Glomerular endothelial cell (primary cell): ENCODE data around the gene FAM241A. TPM values are rescaled to one million over a fixed set of nuclear protein-coding genes. Genes with fewer than 3 reads are reported as not detected.
"Not testable (repeated sequence)": the region's sequence is repeated elsewhere in the genome, so short reads cannot be mapped to it uniquely, and the experiment has no call there.

Source experiments
- DNase-seq: peaks from one replicate; pipeline ENCODE4 v3.0.0-alpha.2; 2011; ENCODE audit warnings: low read depth, low spot score; ENCODE audit errors: extremely low read depth
- total RNA-seq: library from RNA; depleted of rRNA; stranded (reverse); fragments of >200 nt; gene quantifications from 2 replicates; pipeline ENCODE4 v1.2.3, GENCODE V29; 2015

FAM241A gene
- total RNA-seq, 1 donor from 2014 or later: 14.6 TPM

DNA sequence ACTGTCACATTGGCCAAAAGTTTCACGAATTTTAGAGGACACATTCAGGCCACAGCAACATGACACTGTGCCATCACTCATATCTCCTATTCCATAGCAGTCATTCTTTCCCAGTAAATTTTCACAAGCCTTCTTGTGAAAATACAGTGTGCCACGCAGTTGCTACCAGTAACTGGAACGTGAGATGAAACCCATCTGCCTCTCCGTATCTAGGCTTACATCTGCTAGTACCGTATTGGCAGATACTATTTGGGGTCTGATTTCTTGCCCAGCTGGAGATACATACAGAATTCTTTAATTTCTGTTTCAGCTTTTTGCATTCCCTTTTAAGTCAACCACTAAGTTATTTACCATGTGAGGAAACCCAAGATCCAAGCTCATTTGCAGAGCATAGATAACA is 8.7 kb upstream of the FAM241A start:
- DNase-seq: no peak

DNA sequence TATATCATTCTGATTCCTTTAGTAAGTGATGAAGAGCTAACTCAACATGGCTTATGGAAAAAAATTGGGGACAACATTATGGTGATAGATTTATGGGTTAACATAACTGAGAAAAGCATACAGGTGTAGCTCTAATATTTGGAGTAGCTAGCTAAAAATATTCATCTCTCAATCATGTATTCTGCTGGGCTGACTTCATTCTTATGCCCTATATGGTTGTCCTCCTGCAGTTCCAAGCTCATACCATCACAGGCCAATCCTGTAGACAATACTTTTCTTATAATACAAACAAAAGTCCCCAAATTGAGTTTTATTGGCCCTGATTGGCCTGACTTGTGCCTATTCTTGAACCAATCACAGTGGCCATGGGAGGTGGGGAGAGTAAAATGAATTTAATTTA is 6.7 kb upstream of the FAM241A start:
- no peak for DNase-seq

DNA sequence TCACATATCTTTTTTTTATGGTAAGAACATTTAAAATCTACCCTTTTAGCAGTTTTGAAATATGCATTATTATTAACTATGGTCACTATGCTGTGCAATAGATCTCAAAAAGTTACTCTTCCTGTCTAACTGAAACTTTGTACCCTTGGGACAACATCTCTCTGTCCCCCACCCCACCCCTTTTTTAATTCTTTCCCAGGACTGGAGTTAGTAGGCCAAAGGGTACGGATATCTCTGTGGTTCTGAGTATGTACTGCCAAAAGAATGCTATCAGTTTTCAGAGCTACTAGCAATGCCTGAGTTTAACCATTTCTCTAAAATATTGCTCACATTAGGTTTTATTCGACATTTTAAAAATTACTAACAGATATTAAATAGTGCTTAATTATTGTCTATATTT is 4.7 kb upstream of the FAM241A start:
- no peak for DNase-seq

DNA sequence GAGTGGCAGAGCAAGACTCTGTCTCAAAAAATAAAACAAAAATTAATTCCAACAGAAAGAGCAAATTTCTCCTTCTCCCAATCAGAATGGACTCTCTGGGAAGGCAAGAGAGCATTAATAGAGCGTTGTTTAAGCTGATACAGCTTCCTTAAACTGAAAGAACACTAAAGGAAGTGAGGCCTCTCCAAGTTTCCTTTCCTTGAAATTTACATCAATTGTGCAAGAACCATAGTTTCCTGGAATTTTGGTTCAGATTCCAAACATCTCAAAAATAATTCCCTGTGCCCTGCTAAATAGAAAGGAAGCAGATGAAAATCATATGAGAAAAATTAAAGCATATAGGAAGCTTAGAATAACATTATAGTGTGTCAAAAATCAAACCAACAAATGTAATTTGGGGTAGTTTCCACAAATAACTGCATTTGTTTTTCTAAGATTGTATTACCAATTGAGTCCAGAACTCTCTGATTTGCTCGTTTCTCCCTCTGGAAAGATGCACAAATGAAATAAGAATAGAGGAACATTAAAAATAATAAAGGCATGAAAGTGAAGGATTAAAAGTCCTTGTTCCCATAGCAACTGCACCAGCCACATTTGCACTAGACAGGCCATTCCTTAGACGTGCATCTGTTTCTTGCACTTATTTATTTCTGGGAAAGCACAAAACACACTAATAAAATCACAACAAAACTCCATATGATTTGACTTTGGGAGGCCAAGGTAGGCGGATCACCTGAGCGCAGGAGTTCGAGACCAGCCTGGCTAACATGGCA is 3.7 kb upstream of the FAM241A start:
- DNase-seq: no peak

DNA sequence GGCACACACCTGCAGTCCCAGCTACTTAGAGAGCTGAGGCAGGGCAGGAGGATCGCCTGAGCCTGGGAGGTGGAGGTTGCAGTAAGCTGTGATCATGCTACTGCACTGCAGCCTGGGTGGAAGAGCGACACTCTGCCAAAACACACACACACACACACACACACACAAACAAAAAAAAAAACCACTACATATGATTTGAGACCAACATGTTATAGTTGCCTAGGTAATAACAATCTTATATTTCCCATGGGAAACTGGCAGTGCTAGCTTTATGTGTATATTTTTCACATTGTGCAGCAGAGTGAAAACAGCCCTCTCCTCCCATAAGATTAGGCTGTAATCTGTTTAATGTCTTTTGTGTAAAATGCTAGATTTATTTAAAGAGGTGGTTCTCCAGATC is 3.1 kb upstream of the FAM241A start:
- DNase-seq: no peak

DNA sequence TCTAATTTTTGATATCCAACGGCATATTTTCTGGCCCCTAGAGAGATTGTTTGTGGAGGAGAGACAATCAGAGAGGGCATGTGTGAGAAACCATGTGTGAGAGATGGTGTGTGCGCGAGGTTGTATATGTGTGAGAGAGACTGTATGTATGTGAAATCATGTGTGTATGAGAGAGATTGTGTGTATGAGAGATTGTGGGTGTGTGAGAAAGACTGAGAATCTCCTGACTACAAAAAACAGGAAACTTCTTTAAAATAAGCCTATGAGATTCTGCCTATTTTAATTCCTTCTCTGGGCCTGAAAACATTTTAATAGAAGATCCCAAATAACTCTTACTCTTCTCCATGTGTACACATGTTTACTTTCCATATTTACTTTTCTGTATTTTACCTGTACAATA is 1.5 kb upstream of the FAM241A start:
- no peak for DNase-seq

DNA sequence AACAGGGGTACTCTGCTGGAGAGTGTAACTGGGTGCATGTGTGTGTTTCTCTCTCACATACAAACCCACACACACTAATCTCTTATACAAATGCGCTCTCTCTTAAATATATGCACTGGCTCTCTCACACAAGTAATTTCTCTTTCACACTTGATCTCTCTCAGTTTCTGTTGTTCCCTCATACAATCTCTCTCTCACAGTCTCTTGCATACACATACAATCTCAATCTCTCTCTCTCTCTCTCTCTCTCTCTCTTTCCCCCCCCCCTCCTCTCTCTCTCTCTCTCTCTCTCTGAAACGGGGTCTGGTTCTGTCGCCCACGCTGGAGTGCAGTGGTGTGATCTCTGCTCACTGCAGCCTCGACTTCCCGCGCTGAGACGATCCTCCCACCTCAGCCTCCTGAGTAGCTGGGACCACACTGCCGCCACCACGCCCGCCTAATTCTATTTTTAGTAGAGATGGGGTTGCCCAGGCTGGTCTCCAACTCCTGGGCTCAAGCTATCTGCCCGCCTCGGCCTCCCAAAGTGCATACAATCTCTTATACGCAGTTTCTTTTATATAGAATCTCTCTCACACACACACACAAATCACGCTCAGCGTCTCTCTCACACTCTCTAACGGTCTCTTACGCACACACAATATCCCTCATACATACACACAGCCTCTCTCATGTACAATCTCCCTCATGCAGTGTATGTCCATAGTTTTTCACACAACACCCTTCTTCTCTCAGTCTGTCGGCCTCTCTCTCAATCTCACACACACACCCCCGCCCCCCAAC is 518 bp upstream of the FAM241A start:
- no peak for DNase-seq

DNA sequence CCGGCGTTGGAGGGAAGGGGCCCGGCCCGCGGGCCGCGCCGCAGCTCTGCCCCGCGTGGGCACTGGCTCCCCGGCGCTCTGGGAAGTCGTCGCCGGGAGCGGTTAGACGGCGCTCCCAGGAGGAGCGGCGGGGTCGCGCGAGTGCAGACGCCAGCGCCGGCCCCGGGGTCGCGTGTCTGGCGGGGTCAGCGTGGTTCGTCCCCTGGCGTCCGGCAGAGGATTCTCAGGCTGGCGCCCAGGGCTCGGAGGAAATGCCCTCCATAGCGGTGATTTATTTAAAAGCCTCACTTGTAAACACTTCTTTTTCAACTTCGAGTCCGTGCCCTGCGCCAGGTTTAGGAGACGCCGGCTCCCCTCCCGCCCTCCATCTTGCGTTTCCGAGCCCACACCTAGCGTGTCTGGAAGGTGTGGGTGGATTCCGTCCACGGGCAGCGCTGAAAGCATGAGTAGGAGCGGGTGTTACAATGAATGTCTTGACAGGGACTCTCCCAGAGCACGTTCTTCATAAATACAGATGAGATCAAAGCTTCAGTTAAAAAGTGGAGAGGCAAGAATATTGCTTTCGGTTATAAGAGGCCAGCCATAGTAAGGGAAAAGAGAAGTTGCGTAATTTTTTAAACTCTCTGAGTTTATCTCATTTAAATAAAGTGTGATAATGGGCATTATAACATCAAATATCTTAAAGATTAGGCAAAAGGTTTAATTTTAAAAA is 692 bp downstream of the FAM241A start:
- no peak for DNase-seq

DNA sequence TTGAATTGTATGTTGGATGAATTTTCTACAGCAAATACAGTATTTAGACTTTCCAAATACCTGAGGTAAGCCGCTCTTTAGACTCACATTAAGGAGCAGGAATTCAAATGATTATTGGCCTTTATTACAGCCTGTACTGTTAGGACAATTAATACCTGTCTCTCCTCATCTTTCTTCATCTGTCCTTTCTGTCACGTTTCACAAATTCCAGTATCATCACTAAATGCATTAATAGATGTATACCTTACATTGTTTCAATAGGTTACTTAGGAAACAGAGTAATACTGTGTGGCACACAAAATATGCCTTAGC is 1.2 kb downstream of the FAM241A start:
- no peak for DNase-seq

DNA sequence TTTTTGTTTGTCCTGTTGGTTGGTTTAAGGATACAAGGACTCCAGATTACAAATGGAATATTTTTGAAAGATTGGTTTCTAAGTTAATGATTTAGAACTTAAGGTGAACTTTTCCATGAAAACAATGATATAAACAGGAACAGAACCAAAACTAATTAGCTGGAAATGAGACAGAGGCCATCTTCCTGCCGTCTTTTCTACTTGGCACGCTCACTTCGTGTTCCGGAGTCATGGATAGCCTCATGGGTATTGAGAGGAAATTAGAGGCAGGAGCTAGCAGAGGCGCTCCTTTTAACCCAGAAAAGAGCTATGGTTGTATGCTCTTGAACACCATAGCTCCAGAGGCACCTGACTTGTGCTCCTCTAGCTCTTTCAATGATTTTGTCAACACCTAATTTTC is 2.4 kb downstream of the FAM241A start:
- DNase-seq: no peak

DNA sequence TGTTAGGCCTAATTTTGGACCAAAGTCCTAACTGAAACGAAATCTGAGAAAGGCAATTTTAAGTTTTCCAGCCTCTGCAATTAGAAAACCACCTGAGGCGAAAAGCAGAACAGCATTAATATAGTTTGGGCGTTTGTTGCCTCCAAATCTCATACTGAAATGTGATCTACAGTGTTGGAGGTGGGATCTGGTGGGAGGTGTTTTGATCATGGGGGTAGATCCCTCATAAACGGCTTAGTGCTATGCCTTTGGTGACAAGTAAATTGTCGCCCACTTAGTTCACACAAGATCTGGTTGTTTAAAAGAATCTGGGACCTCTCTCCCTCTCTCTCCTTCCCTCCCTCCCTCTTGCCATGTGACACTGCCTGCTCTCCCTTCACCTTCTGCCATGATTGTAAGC is 5.7 kb downstream of the FAM241A start:
- no peak for DNase-seq

DNA sequence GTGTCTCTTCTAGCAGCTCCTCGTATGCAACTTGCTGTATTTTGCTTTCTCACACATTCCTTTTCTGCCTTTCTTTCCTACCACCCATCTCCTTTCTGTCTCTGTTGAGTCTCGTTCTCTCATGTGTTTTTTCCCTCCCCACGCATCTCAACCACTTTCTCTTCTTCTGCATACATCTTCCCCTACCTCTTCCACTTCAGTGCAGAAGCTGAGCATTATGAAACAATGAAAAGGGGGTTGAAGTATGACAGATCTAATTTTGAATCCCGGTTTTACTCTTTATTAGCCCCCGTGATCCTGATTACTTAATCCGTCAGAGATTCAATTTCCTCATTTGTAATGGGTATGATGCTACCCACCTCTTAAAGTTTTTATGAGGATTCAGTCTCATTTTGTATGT is 7.3 kb downstream of the FAM241A start:
- no peak for DNase-seq

DNA sequence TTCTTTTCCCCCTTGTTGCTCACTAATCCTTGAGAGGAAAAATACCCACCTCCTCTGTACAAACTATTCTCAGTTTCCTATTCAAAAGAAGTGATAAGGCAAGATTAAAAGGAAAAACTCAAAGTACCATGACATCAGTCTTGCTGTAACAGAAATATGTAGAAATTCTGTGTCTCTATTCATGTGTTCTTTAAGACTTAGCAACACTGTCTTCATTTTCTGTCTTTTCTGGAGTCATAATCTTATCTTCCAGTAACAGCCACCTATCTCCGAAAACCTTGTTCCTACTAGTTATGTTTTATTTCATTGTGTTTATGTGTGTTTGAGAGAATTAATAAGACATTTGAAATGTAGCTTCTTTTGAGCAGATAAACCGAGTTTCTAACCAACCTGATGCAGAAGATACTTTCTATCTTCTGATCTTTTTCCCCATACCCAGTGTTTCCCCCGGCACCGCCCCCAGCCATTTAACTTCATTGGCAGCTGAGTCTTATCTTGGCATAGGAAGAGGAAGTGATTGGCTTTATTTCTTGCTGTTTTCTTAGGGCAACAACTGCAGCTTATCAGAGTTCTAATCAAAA is 8.0 kb downstream of the FAM241A start:
- DNase-seq: no peak

DNA sequence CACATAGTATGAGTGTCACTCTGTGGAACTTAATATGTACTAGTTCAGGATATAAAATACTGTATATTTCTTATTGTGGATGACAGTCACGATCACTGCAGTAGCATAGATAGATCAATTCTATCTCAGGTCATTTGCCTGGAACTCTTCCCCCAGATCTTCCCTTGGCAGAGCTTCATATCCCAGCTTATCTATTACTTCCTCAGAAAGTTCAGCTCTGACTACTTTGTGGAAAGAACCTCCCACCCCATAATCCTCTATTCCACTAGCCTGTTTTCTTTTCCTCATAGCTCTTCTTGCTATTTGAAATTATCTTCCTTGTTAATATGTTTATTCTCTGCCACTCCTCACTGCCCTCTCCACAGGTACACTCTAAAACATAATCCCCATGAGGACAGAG is 10.9 kb downstream of the FAM241A start:
- DNase-seq: no peak

DNA sequence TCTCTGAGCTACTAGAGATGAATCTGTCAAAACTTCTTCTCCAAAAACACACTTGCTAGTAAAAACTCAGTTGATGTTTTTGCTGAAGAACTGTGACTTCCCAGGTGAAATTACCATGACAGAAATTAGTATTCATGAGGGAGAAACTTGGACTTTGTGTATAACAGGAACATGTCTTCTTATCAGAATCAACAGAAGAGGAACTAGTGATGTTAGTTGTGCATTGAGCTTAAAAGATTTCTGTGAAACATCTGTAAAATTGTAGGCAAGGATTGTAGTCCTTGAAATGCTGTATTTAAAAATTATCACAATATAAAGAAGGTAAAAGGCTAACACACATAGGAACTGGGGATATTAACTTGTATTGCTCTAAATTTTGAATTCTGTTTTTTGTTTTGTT is 11.3 kb downstream of the FAM241A start:
- no peak for DNase-seq

DNA sequence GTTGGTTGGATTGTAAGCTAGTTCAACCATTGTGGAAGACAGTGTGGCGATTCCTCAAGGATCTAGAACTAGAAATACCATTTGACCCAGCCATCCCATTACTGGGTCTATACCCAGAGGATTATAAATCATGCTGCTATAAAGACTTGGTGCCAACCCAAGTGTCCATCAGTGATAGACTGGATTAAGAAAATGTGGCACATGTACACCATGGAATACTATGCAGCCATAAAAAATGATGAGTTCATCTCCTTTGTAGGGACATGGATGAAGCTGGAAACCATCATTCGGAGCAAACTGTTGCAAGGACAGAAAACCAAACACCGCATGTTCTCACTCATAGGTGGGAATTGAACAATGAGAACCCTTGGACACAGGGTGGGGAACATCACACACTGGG is 18.5 kb downstream of the FAM241A start:
- not testable (repeated sequence) for DNase-seq

DNA sequence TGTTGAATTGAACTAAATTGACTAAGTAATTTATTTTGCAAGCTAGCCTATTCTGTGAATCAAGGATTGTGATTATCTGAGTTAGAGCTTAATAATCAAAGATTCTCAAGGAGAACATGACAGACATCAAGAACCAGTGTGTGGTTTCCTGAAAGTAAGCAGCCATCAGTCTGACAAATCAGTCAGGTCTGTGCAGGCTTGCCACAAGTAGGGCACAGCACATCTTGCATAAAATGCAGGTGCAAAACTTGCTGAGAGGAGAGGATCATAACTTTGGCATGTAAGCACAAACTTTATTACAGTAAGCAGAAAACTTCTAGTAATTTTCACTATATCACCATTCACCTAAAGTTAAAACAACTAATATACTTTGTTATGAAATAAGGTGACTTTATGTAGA is 22.5 kb downstream of the FAM241A start:
- DNase-seq: no peak

DNA sequence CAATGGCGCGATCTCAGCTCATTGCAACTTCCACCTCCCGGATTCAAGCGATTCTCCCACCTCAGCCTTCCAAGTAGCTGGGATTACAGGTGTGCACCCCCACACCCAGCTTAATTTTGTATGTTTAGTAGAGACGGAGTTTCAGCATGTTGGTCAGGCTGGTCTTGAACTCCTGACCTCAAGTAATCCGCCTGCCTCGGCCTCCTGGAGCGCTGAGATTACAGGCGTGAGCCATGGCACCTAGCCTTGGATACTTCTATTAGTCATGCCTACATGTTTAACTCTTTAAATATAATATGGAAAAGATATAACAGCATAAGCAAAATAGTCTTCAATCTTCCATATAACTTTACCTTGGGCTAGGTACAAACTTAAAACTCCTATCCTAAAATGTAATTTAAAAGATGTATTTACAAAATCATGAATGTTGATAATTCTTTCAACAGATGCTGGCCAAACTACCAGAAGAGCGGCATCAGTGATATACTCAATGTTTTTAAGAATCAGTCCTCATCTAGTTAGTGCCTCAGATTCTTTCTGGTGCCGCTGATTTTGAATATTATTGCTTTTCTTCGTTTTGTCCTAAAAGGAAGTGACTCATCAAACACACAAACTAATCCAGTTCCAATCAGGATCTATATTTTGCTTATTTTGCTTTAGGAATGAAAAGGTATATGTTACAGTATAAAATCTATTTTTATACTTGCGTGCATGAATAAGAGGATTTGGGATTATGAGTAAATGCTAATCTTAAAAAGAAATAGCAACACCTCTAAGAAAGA is 23.7 kb downstream of the FAM241A start:
- no peak for DNase-seq

DNA sequence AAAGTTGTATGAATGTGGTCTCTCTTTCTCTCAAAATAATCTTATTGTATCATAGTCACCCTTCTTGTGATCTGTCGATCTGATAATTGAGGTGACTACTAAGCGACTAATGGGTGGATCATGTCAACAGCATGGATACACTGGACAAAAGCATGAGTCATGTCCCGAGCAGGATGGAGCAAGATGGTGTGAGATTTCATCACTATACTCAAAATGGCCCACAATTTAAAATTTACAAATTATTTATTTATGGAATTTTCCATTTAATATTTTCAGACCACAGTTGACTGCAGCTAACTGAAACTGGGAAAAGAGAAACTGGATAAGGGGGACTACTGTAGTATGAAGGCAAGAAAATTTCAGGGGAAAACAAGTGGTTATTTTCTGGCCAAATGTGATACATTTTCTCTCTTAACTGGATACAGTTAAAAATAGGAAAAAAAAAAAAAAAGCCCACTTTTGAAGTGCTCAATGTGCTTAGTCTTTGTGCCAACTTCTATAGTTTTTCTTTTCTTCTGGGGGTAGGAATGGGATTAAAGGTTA is 25.3 kb downstream of the FAM241A start:
- peak; percentile 50 for DNase-seq

DNA sequence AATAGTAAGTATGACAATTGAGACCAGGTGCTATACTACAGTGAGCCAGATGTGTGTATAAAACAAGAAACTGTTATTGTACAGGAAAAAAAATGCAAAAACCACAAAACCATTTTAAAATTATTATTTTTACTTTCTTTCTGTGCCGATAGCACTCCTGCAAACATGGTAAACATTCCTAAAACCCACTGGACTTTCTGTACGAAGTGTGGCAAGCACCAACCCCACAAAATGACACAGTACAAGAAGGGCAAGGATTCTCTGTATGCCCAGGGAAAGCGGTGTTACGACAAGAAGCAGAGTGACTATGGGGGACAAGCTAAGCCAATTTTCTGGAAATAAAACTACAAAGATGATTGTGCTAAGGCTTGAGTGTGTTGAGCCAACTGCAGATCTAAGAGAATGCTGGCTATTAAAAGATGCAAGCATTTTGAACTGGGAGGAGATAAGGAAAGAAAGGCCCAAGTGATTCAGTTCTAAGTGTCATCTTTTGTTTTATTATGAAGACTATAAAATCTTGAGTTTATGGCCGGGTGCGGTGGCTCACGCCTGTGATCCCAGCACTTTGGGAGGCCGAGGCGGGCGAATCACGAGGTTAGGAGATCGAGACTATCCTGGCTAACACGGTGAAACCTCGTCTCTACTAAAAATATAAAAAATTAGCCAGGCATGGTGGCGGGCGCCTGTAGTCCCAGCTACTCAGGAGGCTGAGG is 26.0 kb downstream of the FAM241A start:
- not testable (repeated sequence) for DNase-seq
